Loucy (cell line): ENCODE measurements around the gene NAT14.
A peak's percentile ranks its signal among the peaks of the same experiment; 100 is the strongest.

Experiments used
- H2AFZ ChIP-seq: fragments of 200-600 bp; sonication (generic); 2 replicates; pipeline ENCODE4 v1.6.0; 2016; ENCODE audit warnings: antibody characterized with exemption, mild to moderate bottlenecking, low read length, moderate library complexity
- H3F3A ChIP-seq: fragments of 200-600 bp; 2 replicates; pipeline ENCODE4 v1.6.0; 2016; ENCODE audit warnings: antibody characterized with exemption, low read depth, mild to moderate bottlenecking
- H3K27me3 ChIP-seq: fragments of 200-600 bp; sonication (generic); 2 replicates; pipeline ENCODE4 v1.6.1; 2014; ENCODE audit warnings: low read length, mild to moderate bottlenecking; ENCODE audit not compliant: insufficient read depth, poor library complexity, severe bottlenecking
- H3K36me3 ChIP-seq: fragments of 200-600 bp; sonication (generic); 2 replicates; pipeline ENCODE4 v1.6.1; 2016; ENCODE audit warnings: low read length; ENCODE audit not compliant: insufficient read depth
- H3K4me1 ChIP-seq: fragments of 200-600 bp; sonication (generic); 2 replicates; pipeline ENCODE4 v1.5.1; 2014; ENCODE audit warnings: low read length, mild to moderate bottlenecking; ENCODE audit not compliant: insufficient read depth, poor library complexity, severe bottlenecking
- H3K4me2 ChIP-seq: fragments of 200-600 bp; sonication (generic); 2 replicates; pipeline ENCODE4 v1.6.0; 2014; ENCODE audit warnings: antibody characterized with exemption, low read length, low read depth, mild to moderate bottlenecking; ENCODE audit not compliant: poor library complexity, severe bottlenecking
- H3K4me3 ChIP-seq: fragments of 200-600 bp; sonication (generic); 2 replicates; pipeline ENCODE4 v1.5.1; 2014; ENCODE audit warnings: low read length, mild to moderate bottlenecking, mixed read lengths; ENCODE audit not compliant: poor library complexity, severe bottlenecking
- H3K79me2 ChIP-seq: fragments of 200-600 bp; sonication (generic); 2 replicates; pipeline ENCODE4 v1.6.1; 2014; ENCODE audit warnings: low read length; ENCODE audit not compliant: insufficient read depth
- H3K9ac ChIP-seq: fragments of 200-600 bp; sonication (generic); 2 replicates; pipeline ENCODE4 v1.6.0; 2014; ENCODE audit warnings: mild to moderate bottlenecking, low read depth, low read length, moderate library complexity; ENCODE audit not compliant: poor library complexity, severe bottlenecking
- H3K9me2 ChIP-seq: fragments of 200-600 bp; sonication (generic); replicated peaks from 2 replicates; pipeline ENCODE4 v1.6.1; 2016; ENCODE audit warnings: low read depth, low read length, mixed read lengths
- H3K9me3 ChIP-seq: fragments of 200-600 bp; sonication (generic); 2 replicates; pipeline ENCODE4 v1.6.1; 2014; ENCODE audit warnings: mild to moderate bottlenecking, antibody characterized with exemption, low read length, low read depth; ENCODE audit not compliant: insufficient read depth
- H4K20me1 ChIP-seq: fragments of 200-600 bp; sonication (generic); 2 replicates; pipeline ENCODE4 v1.6.0; 2014; ENCODE audit warnings: antibody characterized with exemption, low read length, mild to moderate bottlenecking; ENCODE audit not compliant: insufficient read depth, poor library complexity, severe bottlenecking
- EZH2phosphoT487 ChIP-seq: fragments of 200-600 bp; IDR thresholded peaks from 2 replicates; pipeline ENCODE4 v1.6.1; 2018; ENCODE audit warnings: antibody characterized with exemption, mild to moderate bottlenecking, moderate library complexity, borderline replicate concordance
- TF ChIP-seq, protein P1 (sequence below): fragments of 200-600 bp; sonication (generic); conservative IDR thresholded peaks from 2 replicates; pipeline ENCODE4 v1.5.1; 2014; ENCODE audit warnings: mild to moderate bottlenecking, antibody characterized with exemption, low read length

Gene NAT14

DNA sequence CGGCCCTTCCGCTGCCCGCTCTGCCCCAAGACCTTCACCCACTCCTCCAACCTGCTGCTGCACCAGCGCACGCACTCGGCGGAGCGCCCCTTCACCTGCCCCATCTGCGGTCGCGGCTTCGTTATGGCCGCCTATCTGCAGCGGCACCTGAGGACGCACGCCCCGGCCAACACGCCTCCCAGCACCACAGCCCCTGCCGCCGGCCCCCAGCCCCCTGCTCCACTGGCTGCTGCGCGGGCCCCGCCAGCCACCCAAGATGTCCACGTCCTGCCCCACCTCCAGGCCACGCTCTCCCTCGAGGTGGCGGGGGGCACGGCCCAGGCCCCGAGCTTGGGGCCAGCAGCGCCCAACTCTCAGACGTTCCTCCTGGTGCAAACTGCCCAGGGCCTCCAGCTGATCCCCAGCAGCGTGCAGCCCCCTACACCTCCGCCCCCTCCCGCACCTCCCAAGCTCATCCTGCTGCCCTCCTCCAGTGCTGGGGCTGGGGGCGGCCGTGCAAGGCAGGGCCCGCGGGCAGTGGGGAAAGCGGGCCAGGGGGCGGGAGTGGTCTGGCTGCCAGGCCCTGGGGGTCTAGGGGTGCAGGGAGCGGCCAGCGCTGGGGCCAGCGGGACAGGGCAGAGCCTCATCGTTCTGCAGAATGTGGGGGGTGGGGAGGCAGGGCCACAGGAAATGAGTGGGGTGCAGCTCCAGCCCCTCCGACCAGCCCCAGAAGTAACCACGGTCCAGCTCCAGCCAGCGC lies 1.9 kb upstream of the NAT14 start:
- Histone ChIP-seq H4K20me1 (peaks cover 4% of the 10 kb centered on the region), H3K36me3 (no peaks in the 10 kb centered on the region), H3K9ac (no peak overlapping the region), H3K79me2 (peaks cover 12% of the 10 kb centered on the region), H2AFZ (no peak overlapping the region), H3K9me3 (no peaks in the 10 kb centered on the region), H3K9me2 (no peaks in the 10 kb centered on the region), H3F3A (no peaks in the 10 kb centered on the region), H3K4me1 (peaks cover 22% of the 10 kb centered on the region), H3K4me3 (no peak overlapping the region), H3K4me2 (no peak overlapping the region), H3K27me3 (no peaks in the 10 kb centered on the region)
- TF ChIP-seq, protein P1, sequence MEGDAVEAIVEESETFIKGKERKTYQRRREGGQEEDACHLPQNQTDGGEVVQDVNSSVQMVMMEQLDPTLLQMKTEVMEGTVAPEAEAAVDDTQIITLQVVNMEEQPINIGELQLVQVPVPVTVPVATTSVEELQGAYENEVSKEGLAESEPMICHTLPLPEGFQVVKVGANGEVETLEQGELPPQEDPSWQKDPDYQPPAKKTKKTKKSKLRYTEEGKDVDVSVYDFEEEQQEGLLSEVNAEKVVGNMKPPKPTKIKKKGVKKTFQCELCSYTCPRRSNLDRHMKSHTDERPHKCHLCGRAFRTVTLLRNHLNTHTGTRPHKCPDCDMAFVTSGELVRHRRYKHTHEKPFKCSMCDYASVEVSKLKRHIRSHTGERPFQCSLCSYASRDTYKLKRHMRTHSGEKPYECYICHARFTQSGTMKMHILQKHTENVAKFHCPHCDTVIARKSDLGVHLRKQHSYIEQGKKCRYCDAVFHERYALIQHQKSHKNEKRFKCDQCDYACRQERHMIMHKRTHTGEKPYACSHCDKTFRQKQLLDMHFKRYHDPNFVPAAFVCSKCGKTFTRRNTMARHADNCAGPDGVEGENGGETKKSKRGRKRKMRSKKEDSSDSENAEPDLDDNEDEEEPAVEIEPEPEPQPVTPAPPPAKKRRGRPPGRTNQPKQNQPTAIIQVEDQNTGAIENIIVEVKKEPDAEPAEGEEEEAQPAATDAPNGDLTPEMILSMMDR, result no peak
- no peak for TF ChIP-seq EZH2phosphoT487

DNA sequence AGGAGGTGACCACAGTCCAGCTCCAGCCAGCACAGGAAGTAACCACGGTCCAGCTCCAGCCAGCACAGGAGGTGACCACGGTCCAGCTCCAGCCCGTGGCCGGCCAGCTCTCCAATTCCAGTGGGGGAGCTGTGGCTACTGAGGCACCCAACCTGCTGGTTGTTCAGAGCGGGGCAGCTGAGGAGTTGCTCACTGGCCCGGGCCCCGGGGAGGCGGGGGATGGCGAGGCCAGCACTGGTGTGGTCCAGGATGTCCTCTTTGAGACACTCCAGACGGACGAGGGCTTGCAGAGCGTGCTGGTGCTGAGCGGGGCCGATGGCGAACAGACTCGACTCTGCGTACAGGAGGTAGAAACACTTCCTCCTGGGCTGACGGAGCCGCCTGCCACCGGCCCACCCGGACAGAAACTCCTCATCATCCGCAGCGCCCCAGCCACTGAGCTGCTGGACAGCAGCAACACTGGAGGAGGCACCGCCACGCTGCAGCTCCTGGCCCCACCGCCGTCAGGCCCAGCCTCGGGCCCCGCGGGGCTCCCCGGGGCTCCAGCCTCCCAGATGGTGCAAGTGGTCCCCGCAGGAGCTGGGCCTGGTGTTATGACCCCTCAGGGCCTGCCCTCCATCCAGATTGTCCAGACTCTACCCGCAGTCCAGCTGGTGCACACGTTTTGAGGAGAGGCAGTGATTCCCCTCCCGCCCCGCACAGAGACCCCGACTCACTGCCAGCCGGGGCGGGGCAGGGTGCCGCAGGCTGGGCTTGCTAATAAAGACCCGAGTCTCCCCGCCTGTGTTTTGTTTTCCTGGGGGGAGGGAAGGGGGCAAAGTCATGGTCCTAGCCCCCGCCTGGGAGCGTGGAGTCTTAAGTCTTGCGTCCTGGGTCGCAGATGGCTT lies 1.0 kb upstream of the NAT14 start:
- peaks cover 4% of the 10 kb centered on the region for H4K20me1 ChIP-seq
- H3K36me3 ChIP-seq, result no peaks in the 10 kb centered on the region
- peak overlapping the region; percentile 80 for H3K4me3 ChIP-seq
- peak overlapping the region; percentile 93 for H3K4me2 ChIP-seq
- peaks cover 19% of the 10 kb centered on the region for H3K4me1 ChIP-seq
- peaks cover 4% of the 10 kb centered on the region; the same call in 1 of the 2 replicates for H3K79me2 ChIP-seq
- H3K27me3 ChIP-seq, result no peaks in the 10 kb centered on the region
- no peaks in the 10 kb centered on the region for H3K9me2 ChIP-seq
- no peaks in the 10 kb centered on the region for H3F3A ChIP-seq
- H2AFZ ChIP-seq, result no peak overlapping the region
- TF ChIP-seq, protein P1, result no peak
- no peak for TF ChIP-seq EZH2phosphoT487
- no peaks in the 10 kb centered on the region for H3K9me3 ChIP-seq
- H3K9ac ChIP-seq, result peak overlapping the region; percentile 77

DNA sequence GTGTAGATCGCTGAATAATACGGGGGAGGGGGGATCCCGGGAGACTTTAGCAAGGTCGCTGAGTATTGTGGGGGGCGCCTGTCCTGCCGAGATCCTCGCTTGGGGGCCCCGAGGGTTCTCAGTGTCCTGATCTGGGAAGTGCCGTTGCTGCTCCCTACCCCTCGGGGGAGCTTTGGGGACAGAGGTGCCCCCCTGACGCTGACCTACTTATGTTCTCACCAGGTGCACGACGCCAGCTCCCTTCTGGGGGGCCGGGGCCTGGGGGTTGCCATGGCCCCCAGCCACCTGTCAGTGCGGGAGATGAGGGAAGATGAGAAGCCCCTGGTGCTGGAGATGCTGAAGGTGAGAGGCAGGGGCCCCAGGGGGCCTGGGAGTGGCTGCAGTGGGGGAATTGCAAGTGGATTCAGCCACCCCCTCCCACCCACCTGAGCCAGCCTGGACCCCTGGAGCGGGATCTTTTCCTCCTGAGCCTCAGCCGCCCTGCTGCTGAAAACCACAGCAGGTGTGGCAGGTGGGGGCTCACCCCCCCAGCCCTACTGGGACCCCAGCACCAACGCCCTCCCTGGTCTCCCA lies 537 bp downstream of the NAT14 start:
- peak overlapping the region; percentile 89 for H2AFZ ChIP-seq
- TF ChIP-seq EZH2phosphoT487, result no peak
- TF ChIP-seq, protein P1, result no peak
- peaks cover 19% of the 10 kb centered on the region for H3K4me1 ChIP-seq
- no peaks in the 10 kb centered on the region for H3F3A ChIP-seq
- no peaks in the 10 kb centered on the region for H3K36me3 ChIP-seq
- peak overlapping the region; percentile 77 for H3K9ac ChIP-seq
- no peaks in the 10 kb centered on the region for H3K79me2 ChIP-seq
- peaks cover 2% of the 10 kb centered on the region for H4K20me1 ChIP-seq
- peak overlapping the region; percentile 93 for H3K4me2 ChIP-seq
- no peaks in the 10 kb centered on the region for H3K9me3 ChIP-seq
- no peaks in the 10 kb centered on the region for H3K9me2 ChIP-seq
- no peaks in the 10 kb centered on the region for H3K27me3 ChIP-seq
- peak overlapping the region; percentile 80 for H3K4me3 ChIP-seq
